ENCODE results near the gene DPP8.

Gene DPP8

GRCh38 chr15:65423976-65424679 lies 93.4 kb downstream of the DPP8 start:
- peak; percentile 48 for DNase-seq (ENCODE audit: low spot score)

GRCh38 chr15:65423150-65423975 lies 94.1 kb downstream of the DPP8 start:
- no peak for DNase-seq (ENCODE audit: low spot score)

GRCh38 chr15:65421360-65422215 lies 95.9 kb downstream of the DPP8 start:
- peak; percentile 45 for DNase-seq (ENCODE audit: low spot score)

- no peak for DNase-seq (ENCODE audit: low spot score)
These were observed 96.5 kb downstream of the DPP8 start for GRCh38 chr15:65420975-65421359.

- no peak for DNase-seq (ENCODE audit: low spot score)
These were observed 98.9 kb downstream of the DPP8 start for GRCh38 chr15:65418596-65418995.

- DNase-seq (ENCODE audit: low spot score), result no peak
These were observed 100.6 kb downstream of the DPP8 start for GRCh38 chr15:65416845-65417416.

GRCh38 chr15:65414841-65415621 lies 102.5 kb downstream of the DPP8 start:
- no peak for DNase-seq (ENCODE audit: low spot score)

GRCh38 chr15:65413760-65414144 lies 103.7 kb downstream of the DPP8 start:
- DNase-seq (ENCODE audit: low spot score), result peak; percentile 66

GRCh38 chr15:65413051-65413759 lies 104.3 kb downstream of the DPP8 start:
- DNase-seq (ENCODE audit: low spot score), result no peak

- DNase-seq (ENCODE audit: low spot score), result no peak
These were observed 104.9 kb downstream of the DPP8 start for GRCh38 chr15:65412556-65412955.

GRCh38 chr15:65411465-65412071 lies 105.9 kb downstream of the DPP8 start:
- DNase-seq (ENCODE audit: low spot score), result no peak

- DNase-seq (ENCODE audit: low spot score), result no peak
These were observed 106.5 kb downstream of the DPP8 start for GRCh38 chr15:65410972-65411371.

- DNase-seq (ENCODE audit: low spot score), result no peak
These were observed 107.5 kb downstream of the DPP8 start for GRCh38 chr15:65410036-65410435.

- peak; percentile 91 for DNase-seq (ENCODE audit: low spot score)
These were observed 108.4 kb downstream of the DPP8 start for GRCh38 chr15:65409036-65409631.

- DNase-seq (ENCODE audit: low spot score), result no peak
These were observed 109.0 kb downstream of the DPP8 start for GRCh38 chr15:65408324-65409035.

- no peak for DNase-seq (ENCODE audit: low spot score)
These were observed 111.0 kb downstream of the DPP8 start for GRCh38 chr15:65406424-65407000.

GRCh38 chr15:65405791-65406423 lies 111.6 kb downstream of the DPP8 start:
- no peak for DNase-seq (ENCODE audit: low spot score)

GRCh38 chr15:65404186-65404872 lies 113.2 kb downstream of the DPP8 start:
- no peak for DNase-seq (ENCODE audit: low spot score)
